ENCODE data around the gene TBC1D3B. TPM values are rescaled to one million over a fixed set of nuclear protein-coding genes. Genes with fewer than 3 reads are reported as not detected.
"Not testable (repeated sequence)": the region's sequence is repeated elsewhere in the genome, so short reads cannot be mapped to it uniquely, and the experiment has no call there.

The TBC1D3B gene
- total RNA-seq, 1 donor from 2014 or later, result 1.9 TPM

- not testable (repeated sequence) for DNase-seq
These were observed 7.6 kb downstream of the TBC1D3B start for GRCh38 chr17:36168836-36169235.

GRCh38 chr17:36153895-36154610, 22.4 kb downstream of the TBC1D3B start:
- no peak for DNase-seq

- DNase-seq, result no peak
These were observed 23.8 kb downstream of the TBC1D3B start for GRCh38 chr17:36152639-36153120.

GRCh38 chr17:36151891-36152638, 24.4 kb downstream of the TBC1D3B start:
- no peak for DNase-seq

GRCh38 chr17:36149296-36149820, 27.1 kb downstream of the TBC1D3B start:
- DNase-seq, result no peak

GRCh38 chr17:36148559-36149295, 27.7 kb downstream of the TBC1D3B start:
- DNase-seq, result peak; percentile 14

- DNase-seq, result no peak
These were observed 28.8 kb downstream of the TBC1D3B start for GRCh38 chr17:36147601-36148000.

GRCh38 chr17:36144981-36145729, 31.3 kb downstream of the TBC1D3B start:
- no peak for DNase-seq

- DNase-seq, result no peak
These were observed 32.4 kb downstream of the TBC1D3B start for GRCh38 chr17:36144014-36144413.

- no peak for DNase-seq
These were observed 33.6 kb downstream of the TBC1D3B start for GRCh38 chr17:36142806-36143205.

- DNase-seq, result no peak
These were observed 34.2 kb downstream of the TBC1D3B start for GRCh38 chr17:36142235-36142634.

- DNase-seq, result no peak
These were observed 40.0 kb downstream of the TBC1D3B start for GRCh38 chr17:36136439-36136838.

- DNase-seq, result no peak
These were observed 40.4 kb downstream of the TBC1D3B start for GRCh38 chr17:36136036-36136435.

GRCh38 chr17:36135465-36135864, 41.0 kb downstream of the TBC1D3B start:
- no peak for DNase-seq

- no peak for DNase-seq
These were observed 42.7 kb downstream of the TBC1D3B start for GRCh38 chr17:36133602-36134236.

GRCh38 chr17:36132421-36132831, 44.0 kb downstream of the TBC1D3B start:
- DNase-seq, result no peak

GRCh38 chr17:36131931-36132330, 44.5 kb downstream of the TBC1D3B start:
- DNase-seq, result no peak

GRCh38 chr17:36131421-36131820, 45.0 kb downstream of the TBC1D3B start:
- DNase-seq, result no peak

- DNase-seq, result no peak
These were observed 46.1 kb downstream of the TBC1D3B start for GRCh38 chr17:36130346-36130745.

GRCh38 chr17:36129616-36130015, 46.8 kb downstream of the TBC1D3B start:
- DNase-seq, result no peak

- no peak for DNase-seq
These were observed 47.9 kb downstream of the TBC1D3B start for GRCh38 chr17:36128411-36128978.

All from occipital lobe (tissue), 2 donors.